H9 (cell line): ENCODE measurements around the gene AANAT. TPM values are rescaled to one million over a fixed set of nuclear protein-coding genes. Genes with fewer than 3 reads are reported as not detected.

Experiments
- DNase-seq: peaks from one replicate; pipeline ENCODE4 v3.0.0-alpha.2; 2017
- H2AFZ ChIP-seq: one replicate; pipeline ENCODE4 v1.6.1; 2013; ENCODE audit warnings: mild to moderate bottlenecking, low read length, control low read depth, moderate library complexity
- H2AK5ac ChIP-seq: 2 replicates; pipeline ENCODE4 v1.6.1; 2013; ENCODE audit warnings: low read length, control low read depth, mixed read lengths; ENCODE audit not compliant: insufficient read length
- H2BK120ac ChIP-seq: one replicate; pipeline ENCODE4 v1.6.1; 2013; ENCODE audit warnings: low read depth, mild to moderate bottlenecking, low read length, control low read depth, inconsistent platforms; ENCODE audit not compliant: poor library complexity, severe bottlenecking
- H2BK12ac ChIP-seq: 2 replicates; pipeline ENCODE4 v1.6.1; 2013; ENCODE audit warnings: low read length, control low read depth, mixed read lengths, low read depth; ENCODE audit not compliant: insufficient read length
- H2BK15ac ChIP-seq: 2 replicates; pipeline ENCODE4 v1.6.1; 2013; ENCODE audit warnings: low read depth, low read length, control low read depth
- H2BK20ac ChIP-seq: one replicate; pipeline ENCODE4 v1.6.1; 2013; ENCODE audit warnings: low read depth, mild to moderate bottlenecking, low read length, control low read depth, inconsistent platforms; ENCODE audit not compliant: poor library complexity, severe bottlenecking
- H2BK5ac ChIP-seq: 2 replicates; pipeline ENCODE4 v1.6.1; 2013; ENCODE audit warnings: low read length, control low read depth, mixed read lengths; ENCODE audit not compliant: insufficient read length
- H3K14ac ChIP-seq: 2 replicates; pipeline ENCODE4 v1.6.1; 2013; ENCODE audit warnings: low read length, control low read depth; ENCODE audit not compliant: insufficient read depth
- H3K18ac ChIP-seq: 2 replicates; pipeline ENCODE4 v1.6.1; 2013; ENCODE audit warnings: low read depth, mild to moderate bottlenecking, mixed read lengths, low read length, control low read depth; ENCODE audit not compliant: insufficient read length
- H3K23ac ChIP-seq: 2 replicates; pipeline ENCODE4 v1.6.1; 2013; ENCODE audit warnings: low read length, control low read depth, mixed read lengths, low read depth; ENCODE audit not compliant: insufficient read length
- H3K23me2 ChIP-seq: 2 replicates; pipeline ENCODE4 v1.6.1; 2013; ENCODE audit warnings: low read depth, mild to moderate bottlenecking, mixed read lengths, low read length, control low read depth; ENCODE audit not compliant: insufficient read length, poor library complexity, severe bottlenecking
- H3K27ac ChIP-seq: 2 replicates; pipeline ENCODE4 v1.5.1; 2013; ENCODE audit warnings: low read length, control low read depth, mixed read lengths, low read depth; ENCODE audit not compliant: insufficient read length
- H3K27me3 ChIP-seq: 2 replicates; pipeline ENCODE4 v1.6.1; 2013; ENCODE audit warnings: low read length, control low read depth, inconsistent platforms; ENCODE audit not compliant: insufficient read depth
- H3K4ac ChIP-seq: 2 replicates; pipeline ENCODE4 v1.6.1; 2013; ENCODE audit warnings: low read depth, mild to moderate bottlenecking, control low read depth, inconsistent platforms, low read length, moderate library complexity
- H3K4me1 ChIP-seq: 2 replicates; pipeline ENCODE4 v1.6.1; 2013; ENCODE audit warnings: low read length, control low read depth, inconsistent platforms; ENCODE audit not compliant: insufficient read depth
- H3K4me2 ChIP-seq: 2 replicates; pipeline ENCODE4 v1.6.1; 2013; ENCODE audit warnings: low read length, control low read depth, mixed read lengths; ENCODE audit not compliant: insufficient read length, insufficient read depth
- H3K56ac ChIP-seq: 2 replicates; pipeline ENCODE4 v1.6.1; 2013; ENCODE audit warnings: low read depth, mild to moderate bottlenecking, mixed read lengths, low read length, control low read depth; ENCODE audit not compliant: insufficient read length
- H3K79me1 ChIP-seq: 2 replicates; pipeline ENCODE4 v1.6.1; 2013; ENCODE audit warnings: low read depth, mild to moderate bottlenecking, moderate library complexity, low read length, control low read depth, inconsistent platforms; ENCODE audit not compliant: insufficient read depth, poor library complexity, severe bottlenecking
- H3K79me2 ChIP-seq: 2 replicates; pipeline ENCODE4 v1.6.1; 2013; ENCODE audit warnings: low read length, control low read depth, inconsistent platforms; ENCODE audit not compliant: insufficient read depth
- H3K9ac ChIP-seq: 2 replicates; pipeline ENCODE4 v1.6.1; 2013; ENCODE audit warnings: low read length, control low read depth, mixed read lengths; ENCODE audit not compliant: insufficient read length; ENCODE audit errors: extremely low read depth
- H3K9me3 ChIP-seq: one replicate; pipeline ENCODE4 v1.6.1; 2013; ENCODE audit warnings: low read depth, low read length, inconsistent platforms; ENCODE audit not compliant: control insufficient read depth
- H3T11ph ChIP-seq: one replicate; pipeline ENCODE4 v1.6.1; 2013; ENCODE audit warnings: mild to moderate bottlenecking, low read length, control low read depth, inconsistent platforms
- H4K20me1 ChIP-seq: one replicate; pipeline ENCODE4 v1.6.1; 2013; ENCODE audit not compliant: control insufficient read depth, insufficient read length, insufficient read depth
- H4K5ac ChIP-seq: 2 replicates; pipeline ENCODE4 v1.6.1; 2013; ENCODE audit warnings: low read depth, mild to moderate bottlenecking, mixed read lengths, low read length, control low read depth; ENCODE audit not compliant: insufficient read length
- H4K8ac ChIP-seq: replicated peaks from 2 replicates; pipeline ENCODE4 v1.6.1; 2013; ENCODE audit warnings: low read length, control low read depth, mixed read lengths, low read depth; ENCODE audit not compliant: insufficient read length
- H4K91ac ChIP-seq: 2 replicates; pipeline ENCODE4 v1.6.1; 2013; ENCODE audit warnings: low read depth, mild to moderate bottlenecking, moderate library complexity, mixed read lengths, low read length, control low read depth; ENCODE audit not compliant: insufficient read length
- H3K27ac Mint-ChIP-seq, 3 experiments: 2 replicates in 2 of 3; 3 replicates in 1 of 3; pipeline ENCODE4 v1.8.0; 2020 to 2021; ENCODE audit warnings: mixed read lengths in 3 of 3, mild to moderate bottlenecking in 1 of 3, moderate library complexity in 1 of 3
- H3K27me3 Mint-ChIP-seq: 2 replicates; pipeline ENCODE4 v1.8.0; 2021; ENCODE audit warnings: low read depth, mild to moderate bottlenecking, moderate library complexity, mixed read lengths
- H3K36me3 Mint-ChIP-seq, 3 experiments: 2 replicates in 2 of 3; 3 replicates in 1 of 3; pipeline ENCODE4 v1.8.0; 2020 to 2021; ENCODE audit warnings: low read depth in 3 of 3, mixed read lengths in 3 of 3; ENCODE audit not compliant: insufficient read depth in 1 of 3
- H3K4me1 Mint-ChIP-seq, 2 experiments: 2 replicates each; pipeline ENCODE4 v1.8.0; 2020; ENCODE audit warnings: mixed read lengths in 2 of 2
- H3K4me3 Mint-ChIP-seq, 2 experiments: 2 replicates in 1 of 2; 3 replicates in 1 of 2; pipeline ENCODE4 v1.8.0; 2020 to 2021; ENCODE audit warnings: mild to moderate bottlenecking in 2 of 2, mixed read lengths in 2 of 2, moderate library complexity in 1 of 2
- H3K9me3 Mint-ChIP-seq, 2 experiments: 2 replicates in 1 of 2; 3 replicates in 1 of 2; pipeline ENCODE4 v1.8.0; 2020; ENCODE audit warnings: mild to moderate bottlenecking in 2 of 2, mixed read lengths in 2 of 2, moderate library complexity in 1 of 2
- WGBS: extraction: QIAGEN DNeasy Blood & Tissue Kit; methylation state at CpG from one replicate; pipeline ENCODE4 v1.1.7; 2013; ENCODE audit warnings: missing lambda C conversion rate, low lambda C conversion rate, mixed read lengths; ENCODE audit not compliant: insufficient read length; ENCODE audit errors: extremely low coverage; 5-methylcytosine and 5-hydroxymethylcytosine counted together
- total RNA-seq: library from RNA; stranded (reverse); gene quantifications from 2 replicates; pipeline ENCODE4 v1.2.1, GENCODE V29; 2021
- TF ChIP-seq, protein P1 (sequence below): fragments of 200-600 bp; sonication (generic); conservative IDR thresholded peaks from 3 replicates; pipeline ENCODE4 v1.8.0; 2021; ENCODE audit warnings: antibody characterized with exemption, mild to moderate bottlenecking

The AANAT gene
- total RNA-seq, 1 experiment from 2014 or later, result 0.55 TPM

- Histone ChIP-seq H3K9ac (no peak overlapping the region), H3K79me2 (no peaks in the 10 kb centered on the region), H3K27me3 (no peaks in the 10 kb centered on the region), H2BK120ac (no peak overlapping the region), H3K23me2 (no peaks in the 10 kb centered on the region), H4K20me1 (no peaks in the 10 kb centered on the region), H3T11ph (no peak overlapping the region), H3K27ac (no peak overlapping the region), H2AFZ (no peak overlapping the region), H3K18ac (no peak overlapping the region), H3K4me1 (no peaks in the 10 kb centered on the region), H4K91ac (no peak overlapping the region), H3K4ac (no peak overlapping the region), H2BK15ac (no peak overlapping the region), H3K56ac (no peak overlapping the region), H3K14ac (no peak overlapping the region), H3K4me2 (no peak overlapping the region), H3K79me1 (no peaks in the 10 kb centered on the region), H2BK12ac (no peak overlapping the region), H2BK20ac (no peak overlapping the region), H4K8ac (no peak overlapping the region), H2AK5ac (no peak overlapping the region), H3K9me3 (no peaks in the 10 kb centered on the region), H2BK5ac (no peak overlapping the region), H4K5ac (no peak overlapping the region), H3K23ac (no peak overlapping the region)
- peaks cover 0 to 3% of the 10 kb centered on the region in 2 experiments; a peak in 1 of 4 replicates for H3K4me1 Mint-ChIP-seq
- H3K36me3 Mint-ChIP-seq, result no peaks in the 10 kb centered on the region
- no peak overlapping the region for H3K4me3 Mint-ChIP-seq
- WGBS, result no CpG with 5 or more reads among the region's 22 CpGs
- no peaks in the 10 kb centered on the region; a peak in 1 of 5 replicates for H3K9me3 Mint-ChIP-seq
- peak overlapping the region in 1 of 3 experiments; percentile 44; a peak in 1 of 7 replicates for H3K27ac Mint-ChIP-seq
- DNase-seq, result no peak
- peaks cover 21% of the 10 kb centered on the region for H3K27me3 Mint-ChIP-seq
- TF ChIP-seq, protein P1, sequence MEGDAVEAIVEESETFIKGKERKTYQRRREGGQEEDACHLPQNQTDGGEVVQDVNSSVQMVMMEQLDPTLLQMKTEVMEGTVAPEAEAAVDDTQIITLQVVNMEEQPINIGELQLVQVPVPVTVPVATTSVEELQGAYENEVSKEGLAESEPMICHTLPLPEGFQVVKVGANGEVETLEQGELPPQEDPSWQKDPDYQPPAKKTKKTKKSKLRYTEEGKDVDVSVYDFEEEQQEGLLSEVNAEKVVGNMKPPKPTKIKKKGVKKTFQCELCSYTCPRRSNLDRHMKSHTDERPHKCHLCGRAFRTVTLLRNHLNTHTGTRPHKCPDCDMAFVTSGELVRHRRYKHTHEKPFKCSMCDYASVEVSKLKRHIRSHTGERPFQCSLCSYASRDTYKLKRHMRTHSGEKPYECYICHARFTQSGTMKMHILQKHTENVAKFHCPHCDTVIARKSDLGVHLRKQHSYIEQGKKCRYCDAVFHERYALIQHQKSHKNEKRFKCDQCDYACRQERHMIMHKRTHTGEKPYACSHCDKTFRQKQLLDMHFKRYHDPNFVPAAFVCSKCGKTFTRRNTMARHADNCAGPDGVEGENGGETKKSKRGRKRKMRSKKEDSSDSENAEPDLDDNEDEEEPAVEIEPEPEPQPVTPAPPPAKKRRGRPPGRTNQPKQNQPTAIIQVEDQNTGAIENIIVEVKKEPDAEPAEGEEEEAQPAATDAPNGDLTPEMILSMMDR, result no peak
These were observed 45.2 kb downstream of the AANAT start for GRCh38 chr17:76512366-76513305.
